HepG2 (cell line): ENCODE measurements around the gene GRAP. TPM values are rescaled to one million over a fixed set of nuclear protein-coding genes. Genes with fewer than 3 reads are reported as not detected.

Experiments
- ASH2L ChIP-seq: fragments of 300-600, 200-600 bp; sonication (generic); IDR thresholded peaks from 2 replicates; pipeline ENCODE4 v1.7.0; 2017; ENCODE audit warnings: low read depth, mild to moderate bottlenecking, moderate library complexity, mixed read lengths, low read length; ENCODE audit not compliant: insufficient read length
- ATF5 ChIP-seq: sonication (generic); formaldehyde crosslinking; IDR thresholded peaks from 2 replicates; pipeline ENCODE4 v1.4.0; 2020; ENCODE audit warnings: mild to moderate bottlenecking, low read depth, missing genetic modification reagents
- ATRX ChIP-seq: sonication (generic); formaldehyde crosslinking; IDR thresholded peaks from 2 replicates; pipeline ENCODE4 v1.4.0; 2020; ENCODE audit warnings: missing genetic modification reagents, borderline replicate concordance
- GPN1 ChIP-seq: sonication (generic); formaldehyde crosslinking; IDR thresholded peaks from 2 replicates; pipeline ENCODE4 v1.5.1; 2020; ENCODE audit warnings: missing genetic modification reagents, borderline replicate concordance
- IRF9 ChIP-seq: sonication (generic); formaldehyde crosslinking; IDR thresholded peaks from 2 replicates; pipeline ENCODE4 v1.8.0; 2022; ENCODE audit warnings: missing genetic modification reagents, mild to moderate bottlenecking, borderline replicate concordance
- JUNB ChIP-seq: sonication (generic); formaldehyde crosslinking; IDR thresholded peaks from 2 replicates; pipeline ENCODE4 v1.8.0; 2022; ENCODE audit warnings: missing genetic modification reagents, mild to moderate bottlenecking, borderline replicate concordance
- NFE2L2 ChIP-seq: fragments of 150-350 bp; IDR thresholded peaks from 2 replicates; pipeline ENCODE4 v1.6.1; 2014; ENCODE audit warnings: low read length
- PRPF4 ChIP-seq: fragments of 200-400 bp; formaldehyde crosslinking; IDR thresholded peaks from 2 replicates; pipeline ENCODE4 v1.6.1; 2016; ENCODE audit warnings: low read length, low read depth; ENCODE audit not compliant: poor library complexity, severe bottlenecking
- RNF219 ChIP-seq: sonication (generic); formaldehyde crosslinking; IDR thresholded peaks from 2 replicates; pipeline ENCODE4 v1.5.0; 2020; ENCODE audit warnings: mild to moderate bottlenecking, missing genetic modification reagents
- SATB2 ChIP-seq: sonication (generic); formaldehyde crosslinking; IDR thresholded peaks from 2 replicates; pipeline ENCODE4 v1.5.0; 2020; ENCODE audit warnings: missing genetic modification reagents
- SIX1 ChIP-seq: sonication (generic); formaldehyde crosslinking; IDR thresholded peaks from 2 replicates; pipeline ENCODE4 v1.4.0; 2020; ENCODE audit warnings: missing genetic modification reagents, borderline replicate concordance
- ZKSCAN1 ChIP-seq: fragments of 150-350 bp; IDR thresholded peaks from 2 replicates; pipeline ENCODE4 v1.6.1; 2014; ENCODE audit warnings: low read length
- ZNF136 ChIP-seq: sonication (generic); formaldehyde crosslinking; IDR thresholded peaks from 2 replicates; pipeline ENCODE4 v1.8.1; 2022; ENCODE audit warnings: low read depth, mild to moderate bottlenecking, moderate library complexity, missing genetic modification reagents
- ZNF256 ChIP-seq: sonication (generic); formaldehyde crosslinking; conservative IDR thresholded peaks from 2 replicates; pipeline ENCODE4 v1.4.0; 2020; ENCODE audit warnings: missing genetic modification reagents
- ZNF501 ChIP-seq: sonication (generic); formaldehyde crosslinking; IDR thresholded peaks from 2 replicates; pipeline ENCODE4 v1.5.1; 2020; ENCODE audit warnings: mild to moderate bottlenecking, moderate library complexity, missing genetic modification reagents
- ZNF547 ChIP-seq: sonication (generic); formaldehyde crosslinking; IDR thresholded peaks from 2 replicates; pipeline ENCODE4 v1.5.1; 2020; ENCODE audit warnings: mild to moderate bottlenecking, missing genetic modification reagents
- ZNF589 ChIP-seq: sonication (generic); formaldehyde crosslinking; conservative IDR thresholded peaks from 2 replicates; pipeline ENCODE4 v1.8.0; 2022; ENCODE audit warnings: mild to moderate bottlenecking, moderate library complexity, missing genetic modification reagents
- ZNF737 ChIP-seq: sonication (generic); formaldehyde crosslinking; IDR thresholded peaks from 2 replicates; pipeline ENCODE4 v1.5.0; 2020; ENCODE audit warnings: missing genetic modification reagents, mild to moderate bottlenecking, borderline replicate concordance
- polyA plus RNA-seq, 8 experiments: library from polyadenylated mRNA; depleted of rRNA in 3 of 8; stranded (reverse) in 7 of 8; unstranded in 1 of 8; fragments of >200 nt; fragmentation: Illumina TruSeq in 4 of 8; extraction: Trizol in 4 of 8; gene quantifications; 2 replicates each; pipeline versions ENCODE4 v1.2.1 to v1.2.3, GENCODE V29; 2011 to 2016; ENCODE audit warnings: low read depth in 4 of 8, missing spikeins in 1 of 8, mixed read lengths in 1 of 8; ENCODE audit not compliant: insufficient read depth in 1 of 8
- total RNA-seq, 5 experiments: library from RNA; depleted of rRNA; stranded (reverse); fragments of >200 nt; fragmentation: Illumina TruSeq; extraction: Trizol; gene quantifications; 2 replicates each; pipeline ENCODE4 v1.2.3, GENCODE V29; 2016; ENCODE audit warnings: low read depth in 1 of 5
- TF ChIP-seq, protein P1 (sequence below): sonication (generic); formaldehyde crosslinking; IDR thresholded peaks from 2 replicates; pipeline ENCODE4 v1.4.0; 2020; ENCODE audit warnings: missing genetic modification reagents
- TF ChIP-seq, protein P2 (sequence below): sonication (generic); formaldehyde crosslinking; IDR thresholded peaks from 2 replicates; pipeline ENCODE4 v1.5.1; 2020; ENCODE audit warnings: missing genetic modification reagents, mild to moderate bottlenecking, borderline replicate concordance
- TF ChIP-seq, protein P3 (sequence below): sonication (generic); formaldehyde crosslinking; IDR thresholded peaks from 2 replicates; pipeline ENCODE4 v1.5.0; 2020; ENCODE audit warnings: missing genetic modification reagents, mild to moderate bottlenecking, borderline replicate concordance

The GRAP gene
- total and polyA plus RNA-seq, 2 of the 13 experiments (the other 11 are each of a cell fraction or from before 2014, with no cell fraction given) = 0.77 to 1.7 TPM

DNA sequence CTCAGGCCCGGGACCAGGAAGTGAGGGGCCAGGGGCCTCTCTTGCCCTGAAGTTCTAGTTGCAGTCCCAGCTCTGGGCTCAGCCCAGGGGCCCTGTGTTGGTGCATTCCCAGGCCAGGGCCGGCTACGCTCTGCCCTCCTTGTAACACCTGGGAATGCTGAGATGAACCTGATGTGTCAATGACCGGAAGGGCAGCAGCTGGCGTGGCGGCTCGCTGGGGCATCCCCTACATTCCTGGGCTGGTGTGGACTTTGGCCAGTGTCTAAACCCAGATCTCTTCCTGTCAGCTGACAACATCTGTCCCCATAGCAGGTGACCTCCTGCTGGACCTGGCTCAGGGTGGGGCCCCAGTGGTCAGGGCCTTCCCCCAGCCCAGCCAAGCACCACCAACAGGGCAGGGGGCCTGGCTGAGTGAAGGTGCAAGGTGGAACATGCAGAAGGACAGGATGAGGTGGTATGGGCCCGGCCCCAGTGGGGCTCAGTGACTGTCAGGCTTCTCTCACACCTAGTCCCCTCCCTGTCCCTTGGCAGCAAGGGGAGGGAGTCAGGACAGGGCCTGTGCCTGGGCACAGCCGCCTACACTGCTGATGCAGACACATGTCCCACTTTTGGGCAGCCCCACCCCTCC is 58.1 kb downstream of the GRAP start (continued):
- TF ChIP-seq RNF219 (no peak), NFE2L2 (no peak), ZNF136 (no peak), SATB2 (CRISPR knock-in tag) (no peak), ZKSCAN1 (0 out of 2 replicates have a peak, but pooled peaks have one; percentile 21), ZNF256 (CRISPR knock-in tag) (peak; percentile 54; the same call in 1 of the 2 replicates), ZNF547 (peak; percentile 94), PRPF4 (no peak), ATRX (CRISPR knock-in tag) (no peak), ASH2L (peak; percentile 39), SIX1 (peak; percentile 19; the same call in 1 of the 2 replicates), JUNB (CRISPR knock-in tag) (no peak), IRF9 (CRISPR knock-in tag) (peak; percentile 73; the same call in 1 of the 2 replicates), ZNF501 (peak; percentile 95), ZNF589 (CRISPR knock-in tag) (peak; percentile 86; the same call in 1 of the 2 replicates), ATF5 (CRISPR knock-in tag) (no peak), ZNF737 (no peak), GPN1 (no peak)
- TF ChIP-seq, protein P1, sequence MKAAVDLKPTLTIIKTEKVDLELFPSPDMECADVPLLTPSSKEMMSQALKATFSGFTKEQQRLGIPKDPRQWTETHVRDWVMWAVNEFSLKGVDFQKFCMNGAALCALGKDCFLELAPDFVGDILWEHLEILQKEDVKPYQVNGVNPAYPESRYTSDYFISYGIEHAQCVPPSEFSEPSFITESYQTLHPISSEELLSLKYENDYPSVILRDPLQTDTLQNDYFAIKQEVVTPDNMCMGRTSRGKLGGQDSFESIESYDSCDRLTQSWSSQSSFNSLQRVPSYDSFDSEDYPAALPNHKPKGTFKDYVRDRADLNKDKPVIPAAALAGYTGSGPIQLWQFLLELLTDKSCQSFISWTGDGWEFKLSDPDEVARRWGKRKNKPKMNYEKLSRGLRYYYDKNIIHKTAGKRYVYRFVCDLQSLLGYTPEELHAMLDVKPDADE (CRISPR knock-in tag) = no peak
- TF ChIP-seq, protein P2, sequence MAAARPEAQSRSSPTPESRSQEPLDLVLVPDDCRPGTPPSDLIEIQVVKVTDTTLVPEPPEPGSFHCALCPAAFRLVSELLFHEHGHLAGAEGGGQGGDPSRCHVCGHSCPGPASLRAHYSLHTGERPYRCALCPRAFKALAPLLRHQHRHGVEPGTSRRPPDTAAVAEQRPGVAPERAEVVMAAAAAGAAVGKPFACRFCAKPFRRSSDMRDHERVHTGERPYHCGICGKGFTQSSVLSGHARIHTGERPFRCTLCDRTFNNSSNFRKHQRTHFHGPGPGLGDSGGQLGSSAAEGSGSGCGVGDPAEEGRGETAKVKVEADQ (CRISPR knock-in tag) = peak; percentile 82; the same call in 1 of the 2 replicates
- TF ChIP-seq, protein P3, sequence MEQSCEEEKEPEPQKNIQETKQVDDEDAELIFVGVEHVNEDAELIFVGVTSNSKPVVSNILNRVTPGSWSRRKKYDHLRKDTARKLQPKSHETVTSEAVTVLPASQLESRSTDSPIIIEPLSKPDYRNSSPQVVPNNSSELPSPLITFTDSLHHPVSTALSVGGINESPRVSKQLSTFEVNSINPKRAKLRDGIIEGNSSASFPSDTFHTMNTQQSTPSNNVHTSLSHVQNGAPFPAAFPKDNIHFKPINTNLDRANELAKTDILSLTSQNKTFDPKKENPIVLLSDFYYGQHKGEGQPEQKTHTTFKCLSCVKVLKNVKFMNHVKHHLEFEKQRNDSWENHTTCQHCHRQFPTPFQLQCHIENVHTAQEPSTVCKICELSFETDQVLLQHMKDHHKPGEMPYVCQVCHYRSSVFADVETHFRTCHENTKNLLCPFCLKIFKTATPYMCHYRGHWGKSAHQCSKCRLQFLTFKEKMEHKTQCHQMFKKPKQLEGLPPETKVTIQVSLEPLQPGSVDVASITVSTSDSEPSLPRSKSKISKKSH (CRISPR knock-in tag) = no peak; the same call in 1 of the 2 replicates
